Ishikawa (cell line): ENCODE data around the gene ENG.

Source experiments
- CEBPB ChIP-seq: IDR thresholded peaks from 2 replicates; pipeline ENCODE4 v1.6.1; 2012
- CREB1 ChIP-seq: IDR thresholded peaks from 2 replicates; pipeline ENCODE4 v1.6.1; 2012; ENCODE audit warnings: low read depth
- EGR1 ChIP-seq: IDR thresholded peaks from 2 replicates; pipeline ENCODE4 v1.6.1; 2012
- EP300 ChIP-seq: IDR thresholded peaks from 2 replicates; pipeline ENCODE4 v1.6.1; 2012; ENCODE audit warnings: borderline replicate concordance
- FOXM1 ChIP-seq: IDR thresholded peaks from 2 replicates; pipeline ENCODE4 v1.6.1; 2012; ENCODE audit warnings: low read depth, borderline replicate concordance
- MAX ChIP-seq: IDR thresholded peaks from 2 replicates; pipeline ENCODE4 v1.6.1; 2012
- NFIC ChIP-seq: IDR thresholded peaks from 2 replicates; pipeline ENCODE4 v1.6.1; 2012
- RAD21 ChIP-seq: IDR thresholded peaks from 2 replicates; pipeline ENCODE4 v1.6.1; 2012; ENCODE audit warnings: low read depth
- TAF1 ChIP-seq: IDR thresholded peaks from 2 replicates; pipeline ENCODE4 v1.6.1; 2012; ENCODE audit warnings: low read depth, mild to moderate bottlenecking
- TCF12 ChIP-seq: IDR thresholded peaks from 2 replicates; pipeline ENCODE4 v1.6.1; 2012; ENCODE audit warnings: low read depth
- TEAD4 ChIP-seq: IDR thresholded peaks from 2 replicates; pipeline ENCODE4 v1.6.1; 2012
- USF1 ChIP-seq: IDR thresholded peaks from 2 replicates; pipeline ENCODE4 v1.6.1; 2012
- YY1 ChIP-seq: IDR thresholded peaks from 2 replicates; pipeline ENCODE4 v1.6.1; 2012; ENCODE audit warnings: low read depth
- ZBTB7A ChIP-seq: IDR thresholded peaks from 2 replicates; pipeline ENCODE4 v1.6.1; 2012; ENCODE audit warnings: low read depth
- TF ChIP-seq, protein P1 (sequence below): IDR thresholded peaks from 2 replicates; pipeline ENCODE4 v1.6.1; 2012; ENCODE audit warnings: low read depth, mild to moderate bottlenecking

ENG gene

GRCh38 chr9:127862075-127863011 is 7.9 kb upstream of the ENG start:
- TF ChIP-seq ZBTB7A (no peak), TEAD4 (no peak), NFIC (no peak), FOXM1 (no peak), TCF12 (no peak), TAF1 (no peak), YY1 (no peak), MAX (no peak), CREB1 (no peak), EGR1 (no peak), RAD21 (no peak), USF1 (no peak), CEBPB (no peak), EP300 (no peak)
- TF ChIP-seq, protein P1, sequence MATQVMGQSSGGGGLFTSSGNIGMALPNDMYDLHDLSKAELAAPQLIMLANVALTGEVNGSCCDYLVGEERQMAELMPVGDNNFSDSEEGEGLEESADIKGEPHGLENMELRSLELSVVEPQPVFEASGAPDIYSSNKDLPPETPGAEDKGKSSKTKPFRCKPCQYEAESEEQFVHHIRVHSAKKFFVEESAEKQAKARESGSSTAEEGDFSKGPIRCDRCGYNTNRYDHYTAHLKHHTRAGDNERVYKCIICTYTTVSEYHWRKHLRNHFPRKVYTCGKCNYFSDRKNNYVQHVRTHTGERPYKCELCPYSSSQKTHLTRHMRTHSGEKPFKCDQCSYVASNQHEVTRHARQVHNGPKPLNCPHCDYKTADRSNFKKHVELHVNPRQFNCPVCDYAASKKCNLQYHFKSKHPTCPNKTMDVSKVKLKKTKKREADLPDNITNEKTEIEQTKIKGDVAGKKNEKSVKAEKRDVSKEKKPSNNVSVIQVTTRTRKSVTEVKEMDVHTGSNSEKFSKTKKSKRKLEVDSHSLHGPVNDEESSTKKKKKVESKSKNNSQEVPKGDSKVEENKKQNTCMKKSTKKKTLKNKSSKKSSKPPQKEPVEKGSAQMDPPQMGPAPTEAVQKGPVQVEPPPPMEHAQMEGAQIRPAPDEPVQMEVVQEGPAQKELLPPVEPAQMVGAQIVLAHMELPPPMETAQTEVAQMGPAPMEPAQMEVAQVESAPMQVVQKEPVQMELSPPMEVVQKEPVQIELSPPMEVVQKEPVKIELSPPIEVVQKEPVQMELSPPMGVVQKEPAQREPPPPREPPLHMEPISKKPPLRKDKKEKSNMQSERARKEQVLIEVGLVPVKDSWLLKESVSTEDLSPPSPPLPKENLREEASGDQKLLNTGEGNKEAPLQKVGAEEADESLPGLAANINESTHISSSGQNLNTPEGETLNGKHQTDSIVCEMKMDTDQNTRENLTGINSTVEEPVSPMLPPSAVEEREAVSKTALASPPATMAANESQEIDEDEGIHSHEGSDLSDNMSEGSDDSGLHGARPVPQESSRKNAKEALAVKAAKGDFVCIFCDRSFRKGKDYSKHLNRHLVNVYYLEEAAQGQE, result no peak

DNA sequence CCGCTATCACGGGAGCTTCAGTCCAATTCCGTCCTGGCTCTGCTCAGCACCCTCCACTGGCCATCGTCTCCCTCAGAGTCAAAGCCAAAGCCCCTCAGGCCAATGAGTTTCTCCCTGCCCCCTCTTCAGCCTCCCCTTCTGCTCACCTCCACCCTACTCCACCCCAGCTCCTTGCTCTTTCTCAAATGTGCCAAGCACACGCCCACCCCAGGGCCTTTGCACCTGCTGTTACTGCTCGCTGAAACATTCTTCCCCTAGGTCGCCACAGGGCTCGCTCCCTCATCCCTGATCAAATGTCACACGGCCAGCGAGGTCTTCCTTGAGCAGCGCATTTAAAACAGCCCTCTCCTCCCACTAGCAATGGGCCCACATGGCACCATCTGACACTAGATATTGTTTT is 6.3 kb upstream of the ENG start:
- no peak for TF ChIP-seq TEAD4
- TF ChIP-seq EGR1, result no peak
- TF ChIP-seq USF1, result no peak
- no peak for TF ChIP-seq TCF12
- TF ChIP-seq ZBTB7A, result no peak
- no peak for TF ChIP-seq RAD21
- TF ChIP-seq TAF1, result no peak
- no peak for TF ChIP-seq YY1
- no peak for TF ChIP-seq MAX
- no peak for TF ChIP-seq EP300
- TF ChIP-seq CREB1, result no peak
- no peak for TF ChIP-seq FOXM1
- no peak for TF ChIP-seq NFIC
- no peak for TF ChIP-seq CEBPB

- TF ChIP-seq ZBTB7A (no peak), FOXM1 (no peak)
Observed at GRCh38 chr9:127860260-127860659, 5.8 kb upstream of the ENG start.

DNA sequence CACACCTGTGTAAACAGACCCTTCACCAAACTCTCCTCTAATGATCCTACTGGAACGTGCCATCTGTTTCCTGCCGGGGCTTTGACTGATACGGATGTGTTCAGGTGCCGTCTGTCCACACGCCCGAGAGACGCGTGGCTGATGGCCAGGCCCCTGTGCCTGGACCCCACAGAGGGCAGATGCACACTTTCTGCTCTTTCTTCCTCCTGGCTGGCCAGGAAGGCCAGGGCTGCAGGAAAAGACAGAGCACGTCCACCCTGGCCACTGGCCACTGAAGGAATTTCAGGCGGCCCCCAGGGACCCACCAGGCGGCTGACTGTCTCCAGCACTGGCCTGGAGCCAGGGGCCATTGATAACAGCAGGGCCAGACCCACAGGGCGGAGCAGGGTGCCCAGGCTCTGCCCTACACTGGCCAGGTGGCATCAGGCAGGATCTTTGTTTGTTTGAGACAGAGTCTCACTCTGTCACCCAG is 3.6 kb upstream of the ENG start:
- no peak for TF ChIP-seq FOXM1
- TF ChIP-seq CEBPB, result no peak
- TF ChIP-seq CREB1, result no peak
- no peak for TF ChIP-seq EGR1
- no peak for TF ChIP-seq TCF12
- no peak for TF ChIP-seq ZBTB7A
- TF ChIP-seq RAD21, result no peak
- TF ChIP-seq, protein P1, result no peak
- no peak for TF ChIP-seq EP300
- no peak for TF ChIP-seq YY1
- TF ChIP-seq MAX, result no peak
- no peak for TF ChIP-seq TAF1
- no peak for TF ChIP-seq NFIC
- TF ChIP-seq USF1, result no peak
- no peak for TF ChIP-seq TEAD4

GRCh38 chr9:127857278-127857677 is 2.8 kb upstream of the ENG start:
- TF ChIP-seq FOXM1, result no peak
- TF ChIP-seq CREB1, result no peak
- no peak for TF ChIP-seq TEAD4
- TF ChIP-seq USF1, result no peak
- no peak for TF ChIP-seq EP300
- TF ChIP-seq MAX, result no peak
- TF ChIP-seq YY1, result no peak
- TF ChIP-seq RAD21, result no peak
- TF ChIP-seq ZBTB7A, result no peak
- no peak for TF ChIP-seq EGR1
- no peak for TF ChIP-seq TAF1
- no peak for TF ChIP-seq TCF12
- TF ChIP-seq NFIC, result no peak
- TF ChIP-seq, protein P1, result no peak
- TF ChIP-seq CEBPB, result no peak
